DMS79 (cell line): Measurements from ENCODE around the gene DOCK9.

ENCODE experiments used
- DNase-seq: peaks from one replicate; lab custom pipeline; 2025; lab: John Stamatoyannopoulos, UW

Gene DOCK9

DNA sequence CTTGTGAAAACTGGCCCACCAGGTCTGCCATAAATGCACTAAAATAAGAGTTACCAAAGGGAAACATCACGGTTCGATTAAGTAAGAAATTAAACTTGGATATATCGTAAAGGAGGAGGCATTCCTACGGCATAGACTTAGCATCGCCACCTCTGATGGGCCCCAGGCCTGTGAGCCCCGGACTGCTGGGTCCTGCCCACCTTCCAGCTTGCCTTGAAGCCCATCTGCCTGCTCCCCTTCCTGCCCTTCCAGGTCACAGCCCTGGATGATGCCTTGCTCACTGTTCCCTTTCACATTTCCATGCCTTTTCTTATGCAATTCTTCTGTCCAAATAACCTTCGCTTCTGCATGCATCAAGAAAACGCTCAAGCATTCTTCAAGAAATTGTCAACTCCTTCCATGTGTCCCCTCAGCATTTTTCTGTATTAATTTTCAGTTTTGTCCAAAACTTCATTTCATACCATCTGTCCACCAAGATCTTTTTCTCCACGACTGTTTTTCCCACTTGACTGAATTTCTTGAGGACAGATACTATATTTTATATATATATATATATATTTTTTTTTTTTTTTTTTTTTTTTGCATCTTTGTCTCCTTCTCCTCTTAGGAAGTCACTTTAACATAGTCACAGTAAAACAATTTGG lies 91.2 kb downstream of the DOCK9 start:
- DNase-seq, result no peak

DNA sequence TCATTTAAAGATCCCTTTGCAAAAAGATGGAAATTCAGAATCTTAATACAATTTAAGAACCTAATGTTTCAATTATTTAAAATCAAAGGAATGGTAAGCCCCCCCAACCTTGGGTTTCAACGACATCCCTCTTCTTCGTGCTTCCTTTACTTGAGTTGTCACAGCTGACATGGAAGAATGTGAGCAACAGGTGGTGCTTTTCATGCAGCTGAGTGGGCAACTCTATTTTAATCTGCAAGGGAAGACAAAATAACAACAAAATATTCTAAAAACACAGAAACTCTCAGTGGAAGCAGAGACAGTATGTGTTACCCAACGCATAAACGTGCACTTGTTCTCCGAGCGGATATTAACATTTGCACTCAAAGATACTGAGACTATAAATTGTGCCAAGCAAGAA lies 92.3 kb downstream of the DOCK9 start:
- DNase-seq, result no peak

DNA sequence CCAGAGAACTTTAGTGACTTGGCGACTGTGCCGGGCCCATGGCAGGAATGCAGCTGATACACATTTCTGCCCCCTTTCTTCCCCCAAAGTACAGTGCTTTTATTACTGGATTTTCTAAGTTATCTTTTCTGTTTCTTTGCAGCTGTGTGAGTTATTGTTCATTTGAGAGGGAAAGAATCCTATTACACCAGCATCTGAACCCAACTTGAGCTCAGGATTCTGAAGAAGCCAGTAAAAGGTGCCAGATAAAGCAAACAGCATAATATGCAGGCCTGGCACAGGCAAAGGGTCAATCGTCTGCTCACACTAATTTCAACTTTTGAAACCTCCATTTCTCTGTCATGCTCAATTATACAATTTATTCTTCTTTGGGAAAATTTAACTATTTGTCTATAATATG lies 93.9 kb downstream of the DOCK9 start:
- no peak for DNase-seq

DNA sequence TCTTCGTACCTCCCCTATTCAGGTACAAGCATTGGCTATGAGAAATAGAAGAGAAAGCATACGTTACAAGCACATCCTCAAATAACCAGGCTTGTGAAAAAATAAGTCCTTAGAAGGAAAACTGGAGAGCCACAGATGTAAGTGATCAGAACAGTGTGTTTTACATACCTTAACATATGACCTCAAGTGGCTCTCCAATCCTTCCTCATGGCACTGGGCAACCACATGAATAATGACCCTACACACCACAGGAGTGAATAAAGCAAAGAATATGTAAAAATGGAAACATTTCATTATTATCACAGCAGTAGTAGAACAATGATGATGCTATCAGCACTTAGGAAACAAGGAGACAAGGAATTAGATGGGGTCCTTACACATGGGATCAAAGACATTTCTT lies 96.5 kb downstream of the DOCK9 start:
- DNase-seq, result no peak

DNA sequence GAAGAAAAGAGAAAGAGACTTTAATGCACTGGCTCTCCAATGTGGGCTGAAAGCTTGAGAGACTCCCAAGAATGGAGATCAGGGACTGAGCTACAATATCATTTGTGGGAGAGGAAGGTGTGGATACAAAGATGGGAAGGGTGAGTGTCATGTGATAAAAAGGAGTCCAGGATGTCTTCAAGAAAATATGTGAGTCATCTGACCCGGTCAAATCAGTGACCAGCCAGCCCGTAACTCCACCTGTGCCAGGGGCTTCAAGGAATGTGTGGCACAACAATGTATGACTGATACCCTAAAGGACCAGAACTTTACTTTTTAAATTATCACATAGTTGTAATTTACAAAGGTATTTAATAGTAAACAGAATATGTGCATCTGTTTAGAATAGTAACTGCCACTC lies 97.2 kb downstream of the DOCK9 start:
- DNase-seq, result no peak

DNA sequence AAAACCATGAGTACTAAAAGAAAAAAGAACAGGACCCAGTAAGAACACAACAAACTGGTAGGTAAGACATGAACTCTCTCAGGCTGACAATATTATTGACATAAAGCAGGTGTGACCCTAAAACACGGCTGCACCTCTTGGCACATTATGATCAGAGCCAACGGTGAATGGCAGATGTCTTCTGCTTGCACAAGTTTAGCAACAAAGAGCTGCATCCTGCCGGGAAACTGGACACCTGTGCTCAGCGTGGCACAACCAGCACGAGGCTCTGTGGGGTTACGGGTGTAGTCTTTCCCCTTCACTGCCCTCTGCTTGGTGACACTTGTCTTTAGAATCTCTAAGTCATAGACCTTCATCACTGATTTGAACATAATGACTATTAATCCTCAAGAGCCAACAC lies 97.9 kb downstream of the DOCK9 start:
- no peak for DNase-seq

DNA sequence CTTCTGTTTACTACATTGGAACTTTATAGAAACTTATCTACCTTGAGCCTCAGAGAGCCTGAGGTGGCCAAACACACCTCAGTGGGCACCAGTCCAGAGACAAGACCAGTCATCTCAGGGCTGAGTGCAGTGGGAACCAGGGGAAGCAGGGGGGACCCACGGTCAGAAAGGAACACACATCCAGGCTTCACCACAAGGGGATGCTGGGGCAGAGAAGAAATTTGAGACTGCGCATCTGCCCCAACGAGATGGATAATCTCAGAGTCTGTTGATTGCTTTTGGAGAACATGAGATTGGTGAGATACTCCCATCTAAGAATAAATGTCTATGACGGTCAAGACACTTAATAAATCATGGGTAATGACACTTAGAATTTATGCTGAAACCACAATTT lies 98.7 kb downstream of the DOCK9 start:
- DNase-seq, result no peak

DNA sequence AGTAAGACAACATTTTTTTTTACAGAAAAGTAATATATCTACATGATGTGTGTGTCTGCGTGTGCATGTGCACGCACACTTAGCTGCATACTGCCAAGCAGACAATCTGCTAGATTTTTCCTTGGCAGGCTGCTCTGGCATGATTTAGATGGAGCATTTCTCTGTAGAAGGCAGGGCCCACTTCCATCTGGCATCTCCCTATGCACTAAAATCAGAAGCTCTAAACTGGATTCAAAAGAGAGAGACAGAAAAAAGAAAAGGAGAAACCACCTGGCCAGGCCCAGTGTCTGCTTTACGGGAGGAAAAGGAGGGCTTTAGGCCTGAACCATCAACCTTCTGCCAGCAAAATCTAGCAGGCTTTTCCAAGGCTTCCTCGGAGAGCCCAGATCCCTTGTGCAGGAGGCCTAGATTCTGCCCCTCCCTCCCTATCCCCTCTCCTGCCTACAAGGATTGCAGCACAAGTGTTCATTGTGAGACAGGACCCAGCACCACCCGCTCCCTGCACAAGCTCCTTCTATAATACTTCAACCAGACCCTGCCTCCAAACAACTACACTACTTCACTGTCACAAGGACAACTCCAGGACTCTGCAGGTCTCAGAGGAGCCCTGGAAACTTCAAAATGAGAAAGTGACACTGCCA lies 99.3 kb downstream of the DOCK9 start:
- no peak for DNase-seq

DNA sequence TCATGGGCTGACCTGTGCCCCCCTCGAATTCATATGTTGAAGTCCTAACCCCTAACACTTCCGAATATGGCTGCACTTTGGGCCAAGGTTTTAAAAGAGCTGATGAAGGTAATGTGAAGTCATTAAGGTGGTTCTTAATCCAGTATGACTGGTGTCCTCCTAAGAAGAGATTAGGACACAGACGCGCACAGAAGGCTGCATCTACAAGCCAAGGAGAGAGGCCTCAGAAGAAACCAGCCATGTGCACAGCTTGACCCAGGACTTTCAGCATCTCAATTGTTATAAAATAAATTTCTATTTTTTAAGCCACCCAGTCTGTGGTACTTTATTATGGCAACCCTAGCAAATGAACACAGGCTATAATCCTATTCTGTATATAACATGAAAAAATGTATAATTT lies 99.9 kb downstream of the DOCK9 start:
- no peak for DNase-seq

DNA sequence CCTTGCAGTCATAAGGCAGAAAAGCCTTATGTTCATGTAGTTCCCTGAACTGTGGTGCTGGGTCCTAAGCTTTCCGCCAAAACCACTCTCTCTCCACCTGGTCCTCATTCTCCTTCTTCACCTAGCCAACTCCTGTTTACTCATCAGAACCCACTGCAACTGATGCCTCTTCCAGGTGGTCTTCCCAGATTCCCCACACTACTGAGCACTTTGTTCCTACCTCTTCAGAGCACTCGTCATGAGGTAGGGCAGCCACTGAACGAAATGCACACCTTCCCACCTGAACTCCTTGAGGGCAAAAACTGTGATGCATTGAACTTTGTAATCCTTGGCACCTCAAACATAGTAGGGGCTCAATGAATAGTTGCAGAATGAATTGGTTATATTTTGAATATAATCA lies 100.4 kb downstream of the DOCK9 start:
- DNase-seq, result no peak

DNA sequence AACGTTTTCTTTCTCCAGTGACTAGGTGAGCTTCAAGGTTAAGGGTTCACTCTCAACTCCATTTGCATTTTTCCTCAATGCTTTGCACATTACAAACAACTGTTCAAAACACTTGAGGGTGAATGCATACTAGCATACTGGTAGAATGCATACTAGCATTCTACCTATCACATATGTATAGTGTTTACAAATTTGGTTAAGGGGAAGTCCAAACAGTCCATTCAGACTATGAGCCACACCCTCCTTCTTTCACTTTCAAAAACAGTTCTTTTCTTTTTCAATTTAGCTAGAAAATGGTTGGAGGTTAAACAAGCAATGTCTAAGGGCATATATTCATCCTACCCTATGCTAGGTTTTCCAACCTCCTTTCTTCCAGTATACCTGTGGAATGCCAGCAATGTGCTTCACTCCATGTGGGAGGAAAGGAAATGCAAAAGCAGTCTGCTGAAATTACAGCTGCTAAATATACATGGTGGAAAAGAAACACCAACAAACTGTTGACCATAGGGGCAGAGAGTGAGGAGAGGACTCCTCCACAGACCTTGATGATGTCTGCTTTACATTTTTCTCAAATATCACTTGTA lies 102.6 kb downstream of the DOCK9 start:
- DNase-seq, result no peak

DNA sequence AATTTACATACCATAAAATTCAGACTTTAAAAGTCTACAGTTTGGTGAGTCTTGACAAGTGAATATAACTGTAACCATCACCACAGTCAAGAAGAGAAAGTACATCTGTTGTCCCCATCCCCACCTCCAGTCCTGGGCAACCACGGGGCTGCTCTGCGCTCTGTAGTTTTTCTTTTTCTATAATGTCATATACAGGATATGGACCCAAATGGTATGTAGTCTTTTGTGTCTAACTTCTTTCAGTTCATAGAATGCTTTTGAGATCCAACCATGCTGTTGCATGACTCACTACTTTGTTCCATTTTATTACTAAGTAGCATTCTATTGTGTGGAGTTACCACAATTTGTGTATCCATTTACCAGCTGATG lies 103.9 kb downstream of the DOCK9 start:
- no peak for DNase-seq

DNA sequence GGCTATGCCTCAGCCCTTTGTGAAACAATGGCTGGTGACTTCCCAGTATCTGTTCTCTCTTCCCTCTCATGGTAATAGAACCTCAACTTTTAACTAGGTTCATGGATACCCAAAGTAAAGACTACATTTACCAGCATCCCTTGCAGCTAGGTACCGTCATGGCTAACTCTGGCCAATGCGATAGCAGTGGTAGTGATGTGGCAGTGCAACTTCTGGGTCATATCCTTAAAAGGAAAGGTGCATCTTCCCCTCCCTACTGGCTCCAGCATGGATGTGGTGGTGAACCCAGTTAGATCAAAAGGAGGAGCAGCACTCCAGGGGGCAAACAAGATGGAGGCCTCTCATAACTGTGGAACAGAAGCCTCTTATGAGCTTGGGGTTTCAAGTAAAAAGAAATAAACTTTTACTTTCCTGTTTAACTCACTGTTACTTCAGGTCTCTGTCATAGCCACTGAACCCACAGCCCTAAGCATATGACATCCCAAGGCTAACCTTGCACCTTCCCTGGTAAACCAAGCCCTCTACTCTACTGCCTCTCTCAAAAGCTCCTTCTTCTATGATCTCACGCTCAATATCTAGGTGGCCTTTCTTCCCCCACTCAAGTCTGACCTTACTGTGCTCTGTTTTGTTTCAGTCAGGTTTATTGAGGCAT lies 104.4 kb downstream of the DOCK9 start:
- DNase-seq, result no peak

DNA sequence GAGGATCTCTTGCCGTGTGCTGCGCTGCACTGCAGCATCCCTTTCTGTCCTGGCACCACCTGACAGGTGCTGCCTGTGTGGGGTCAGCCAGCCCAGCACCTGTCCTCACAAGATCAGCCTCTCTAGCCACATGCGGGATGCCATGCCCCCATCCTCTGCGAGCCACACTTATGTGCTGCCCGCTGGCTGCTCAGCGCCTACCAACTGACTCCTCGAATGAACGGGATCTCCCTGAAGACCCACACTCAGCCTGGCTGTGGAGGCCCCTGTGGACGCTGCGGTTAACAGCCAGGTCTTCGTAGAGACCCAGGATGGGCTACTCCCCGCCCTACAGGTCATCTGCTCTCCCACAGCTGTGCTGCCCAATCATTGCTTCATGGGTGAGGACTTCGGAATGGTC lies 106.1 kb downstream of the DOCK9 start:
- no peak for DNase-seq

DNA sequence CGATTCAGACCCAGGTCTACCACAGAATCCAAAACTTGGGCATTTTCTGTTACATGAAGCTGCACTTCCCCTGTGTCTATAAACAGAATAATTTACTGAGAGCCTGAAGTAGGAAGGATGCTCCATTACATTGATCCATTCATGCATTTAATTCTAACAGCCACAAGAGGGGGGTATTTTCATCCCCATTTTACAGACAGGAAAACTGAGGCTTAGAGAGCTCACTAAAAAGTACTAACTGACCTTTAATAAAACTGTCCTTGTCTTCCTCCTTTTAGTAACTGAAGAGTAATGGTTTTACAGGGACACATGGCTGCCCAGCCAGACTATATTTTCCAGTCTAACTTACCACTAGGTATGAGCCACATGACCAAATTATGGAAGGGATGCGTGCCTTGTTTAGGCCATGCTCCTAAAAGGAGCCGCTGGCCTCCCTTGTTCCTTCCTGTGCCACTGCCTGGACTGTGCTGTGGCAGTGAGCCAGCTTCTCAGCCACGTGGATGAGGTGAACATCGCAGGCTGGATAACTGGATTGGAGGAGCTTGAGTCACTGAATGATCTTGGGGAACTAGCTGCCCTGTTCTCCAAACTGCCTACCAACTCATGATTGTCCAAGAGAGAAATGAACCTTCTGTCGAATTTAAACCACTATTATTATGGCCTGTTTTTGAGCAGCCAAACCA lies 108.3 kb downstream of the DOCK9 start:
- no peak for DNase-seq

DNA sequence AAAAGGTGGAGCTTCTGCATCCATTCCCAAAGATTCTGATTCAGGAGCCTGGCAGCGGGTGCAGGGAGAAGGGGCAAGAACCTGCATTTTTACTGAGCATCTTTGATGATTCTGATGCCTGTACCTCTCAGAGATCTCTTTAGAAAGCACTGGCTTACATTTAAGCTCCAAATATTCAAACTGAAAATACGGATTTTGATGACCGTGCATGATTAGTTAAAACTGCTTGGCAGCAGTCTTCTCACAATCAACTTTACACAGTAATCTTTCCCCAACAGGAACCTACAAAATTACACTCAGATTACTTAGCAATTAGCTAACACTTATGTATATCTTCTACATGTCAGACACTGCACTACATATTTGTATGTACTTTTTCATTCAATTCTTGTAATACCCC lies 108.9 kb downstream of the DOCK9 start:
- DNase-seq, result no peak

DNA sequence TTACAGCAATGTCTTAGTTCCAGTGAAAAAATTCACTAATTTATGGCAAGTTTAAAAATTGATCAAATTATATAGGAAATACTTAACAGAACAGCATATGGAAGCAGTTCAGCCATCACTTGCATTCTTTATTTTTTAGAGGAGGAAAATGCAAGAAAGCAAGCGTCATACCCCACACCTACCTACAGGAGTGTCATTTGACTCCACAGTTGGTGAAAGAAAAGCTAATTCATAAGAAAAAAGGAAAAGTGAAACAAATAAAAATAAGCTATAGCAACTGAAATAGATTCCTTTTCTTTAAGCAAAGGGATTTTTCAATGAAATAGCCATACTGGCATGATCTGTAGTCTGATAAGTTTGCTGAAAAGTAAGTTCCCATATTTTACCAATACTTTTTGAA lies 111.0 kb downstream of the DOCK9 start:
- DNase-seq, result no peak

DNA sequence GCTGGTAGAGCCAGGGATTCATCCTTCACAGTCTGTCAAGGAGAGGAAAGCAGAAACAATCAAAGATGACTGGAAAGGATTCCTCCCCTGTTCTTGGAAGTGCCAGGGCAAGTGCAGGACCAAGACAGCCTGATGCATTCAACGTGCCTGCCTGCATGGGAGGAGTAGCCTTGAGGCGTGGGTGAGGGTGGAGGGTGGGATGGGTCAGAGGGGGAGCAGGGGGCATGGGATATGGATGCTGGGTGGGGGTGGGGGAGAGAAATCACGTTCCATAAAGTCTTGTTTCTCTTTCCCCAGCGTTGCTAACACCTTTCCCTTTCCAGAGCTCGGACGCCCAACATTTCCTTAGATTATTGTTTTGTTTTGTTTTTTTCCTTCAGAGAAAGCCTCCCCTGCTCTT lies 117.4 kb downstream of the DOCK9 start:
- no peak for DNase-seq

DNA sequence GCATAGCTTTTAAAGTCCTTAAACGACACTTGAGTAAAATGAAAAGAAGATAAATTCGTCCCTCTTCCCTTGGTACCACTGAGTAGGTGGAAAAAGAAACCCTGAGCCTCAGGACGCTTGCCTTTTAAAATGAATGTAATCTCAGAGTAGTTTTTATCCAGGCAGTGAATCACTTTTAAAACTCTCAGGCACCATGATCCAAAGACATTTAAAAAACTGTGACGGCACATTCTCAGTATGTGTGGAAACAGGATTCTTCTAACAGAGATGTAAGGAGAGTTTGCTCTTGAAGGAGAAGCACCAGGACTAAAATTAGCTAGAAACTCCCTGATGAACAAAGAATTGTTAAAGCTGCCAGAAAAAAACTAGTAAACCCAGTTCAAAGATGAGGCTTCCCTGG lies 119.7 kb downstream of the DOCK9 start:
- no peak for DNase-seq

DNA sequence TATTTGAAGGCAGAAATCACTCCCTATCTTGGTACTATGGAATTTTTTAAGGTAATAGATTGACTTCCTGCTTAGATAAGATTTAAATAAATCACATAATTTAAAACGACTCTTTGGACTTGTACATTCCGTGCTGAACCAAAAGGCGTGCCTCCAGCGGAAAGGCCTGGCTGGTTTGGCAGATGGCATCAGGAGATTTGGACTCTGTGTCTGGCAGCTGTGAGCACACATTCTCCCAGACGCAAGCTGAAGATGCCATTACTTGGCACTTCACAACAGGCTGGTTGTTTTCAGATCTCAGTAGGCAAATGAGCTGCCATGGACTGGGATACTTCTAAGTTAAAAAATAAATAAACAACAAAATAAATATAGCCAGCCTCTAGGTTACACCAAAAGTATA lies 120.9 kb downstream of the DOCK9 start:
- no peak for DNase-seq

DNA sequence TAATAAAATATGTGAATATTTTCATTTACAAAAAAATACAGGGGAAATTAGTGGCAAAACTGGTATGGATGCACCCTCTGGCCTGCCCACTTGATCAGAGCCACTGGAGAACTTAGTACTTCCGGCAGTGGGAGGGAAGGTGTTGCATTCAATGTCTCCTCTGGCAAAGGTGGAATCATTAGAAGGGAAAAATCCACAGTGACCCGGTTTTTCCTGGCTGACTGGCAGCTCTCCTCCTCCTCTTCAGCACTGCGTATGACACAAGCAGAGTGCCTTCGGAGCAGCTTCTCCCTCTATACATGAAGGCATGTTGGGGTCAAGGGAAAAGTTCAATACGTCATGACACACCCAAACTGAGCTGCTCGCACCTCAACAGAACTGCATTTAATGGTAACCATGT lies 123.4 kb downstream of the DOCK9 start:
- DNase-seq, result no peak

DNA sequence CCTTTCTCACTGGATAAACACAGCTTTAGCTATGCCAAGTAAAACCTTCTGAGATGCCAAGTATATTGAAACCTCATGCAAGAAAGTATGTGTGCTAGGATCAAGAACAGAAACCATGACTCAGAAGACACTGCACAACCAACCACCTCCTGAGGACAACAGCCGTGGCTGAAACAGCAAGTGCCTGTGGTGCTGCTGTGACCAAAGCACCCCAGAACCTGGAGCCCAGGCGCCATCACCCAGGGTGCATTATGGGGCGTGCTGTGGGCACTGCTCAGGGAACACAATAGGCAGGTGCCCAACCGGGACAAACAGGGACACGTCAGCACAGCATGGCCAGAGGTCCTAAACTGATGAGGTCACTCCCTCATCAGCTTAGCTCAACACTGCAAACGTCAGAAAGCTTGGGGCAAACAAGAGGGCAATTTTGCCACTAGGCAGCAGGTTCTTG lies 124.1 kb downstream of the DOCK9 start:
- DNase-seq, result no peak

DNA sequence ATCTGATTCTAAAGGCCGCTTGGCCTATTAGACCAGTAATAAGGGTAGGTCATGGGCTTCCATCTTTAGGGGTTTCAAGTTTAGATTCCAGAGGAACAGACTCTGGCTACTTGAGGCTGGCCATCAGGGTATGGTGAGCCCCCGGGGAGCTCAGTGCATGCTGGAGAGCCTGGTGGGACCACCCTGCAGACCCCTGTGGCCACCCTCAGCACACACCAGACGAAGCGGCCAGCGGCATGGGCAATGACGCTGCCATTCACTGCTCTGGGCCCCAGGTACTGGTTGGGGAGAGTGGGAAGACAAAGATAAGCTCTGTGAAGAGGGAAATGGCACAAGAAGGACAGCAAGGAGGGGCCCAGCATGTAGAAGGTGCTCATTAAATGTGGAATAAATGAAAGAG lies 126.6 kb downstream of the DOCK9 start:
- no peak for DNase-seq
